ENCODE measurements around the gene TRIP10. TPM values are rescaled to one million over a fixed set of nuclear protein-coding genes. Genes with fewer than 3 reads are reported as not detected.

The TRIP10 gene
- total and polyA plus RNA-seq, 2 of the 13 experiments (the other 11 are each of a cell fraction or from before 2014, with no cell fraction given) = 32.5 to 33.2 TPM

DNA sequence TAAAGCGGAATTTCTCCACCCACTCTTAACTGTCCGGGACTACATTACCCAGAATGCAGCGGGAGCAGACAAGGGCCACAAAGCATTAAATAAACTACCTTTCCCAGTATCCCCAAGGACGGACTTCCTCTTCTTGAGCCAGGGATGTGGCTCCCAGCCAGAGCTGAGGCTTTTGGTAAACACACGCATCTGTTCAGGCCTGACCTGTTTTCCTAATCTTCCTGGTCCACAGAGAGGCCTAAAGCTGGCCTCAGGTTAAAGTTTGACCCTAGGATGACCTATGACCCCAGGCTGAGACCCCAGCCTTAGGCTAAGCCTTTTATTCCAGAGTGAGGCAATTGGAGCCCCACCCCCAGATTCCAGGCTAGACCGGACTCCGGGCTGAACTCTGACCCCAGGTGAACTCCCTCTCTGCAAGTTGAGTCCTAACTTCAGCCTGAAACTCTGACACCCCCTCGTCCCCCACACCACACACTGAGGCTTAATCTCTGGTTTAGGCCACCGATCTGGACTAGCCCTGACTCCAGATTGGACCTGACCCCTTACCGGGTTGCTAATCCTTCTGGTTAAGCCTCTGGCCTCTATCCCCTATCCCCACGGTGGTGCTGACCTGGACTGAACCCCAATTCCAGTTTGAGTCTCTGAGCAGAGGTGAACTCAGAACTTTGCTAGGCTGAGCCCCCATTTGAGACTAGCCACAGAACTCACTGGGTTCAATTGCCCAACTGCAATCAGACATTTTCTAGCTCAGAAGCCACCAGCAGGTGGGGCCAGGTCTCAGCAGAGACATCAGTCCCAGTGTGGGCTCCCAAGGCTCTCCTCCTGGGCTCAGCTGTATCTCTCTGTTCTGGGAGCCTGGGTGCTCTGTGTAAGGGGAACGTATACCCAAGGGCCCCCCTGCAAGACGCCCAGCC lies 1.4 kb upstream of the TRIP10 start (continued):
- TF ChIP-seq, protein P1, sequence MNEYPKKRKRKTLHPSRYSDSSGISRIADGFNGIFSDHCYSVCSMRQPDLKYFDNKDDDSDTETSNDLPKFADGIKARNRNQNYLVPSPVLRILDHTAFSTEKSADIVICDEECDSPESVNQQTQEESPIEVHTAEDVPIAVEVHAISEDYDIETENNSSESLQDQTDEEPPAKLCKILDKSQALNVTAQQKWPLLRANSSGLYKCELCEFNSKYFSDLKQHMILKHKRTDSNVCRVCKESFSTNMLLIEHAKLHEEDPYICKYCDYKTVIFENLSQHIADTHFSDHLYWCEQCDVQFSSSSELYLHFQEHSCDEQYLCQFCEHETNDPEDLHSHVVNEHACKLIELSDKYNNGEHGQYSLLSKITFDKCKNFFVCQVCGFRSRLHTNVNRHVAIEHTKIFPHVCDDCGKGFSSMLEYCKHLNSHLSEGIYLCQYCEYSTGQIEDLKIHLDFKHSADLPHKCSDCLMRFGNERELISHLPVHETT (CRISPR knock-in tag; conservative IDR thresholded peaks at IDR 0.05) = peak; percentile 48; the same call in 1 of the 2 replicates
- TF ChIP-seq HIVEP1 (CRISPR knock-in tag; IDR thresholded peaks at IDR 0.05) (no peak), ZNF605 (CRISPR knock-in tag; IDR thresholded peaks at IDR 0.05) (peak; percentile 53; the same call in 1 of the 2 replicates), MAFK (conservative IDR thresholded peaks at IDR 0.05 in 1 of 2, IDR thresholded peaks at IDR 0.05 in 1 of 2; ENCODE audit: low read length in 2 of 2) (0 out of 4 replicates have a peak, but pooled peaks of 1 of the 2 experiments have one; percentile 11), MXI1 (IDR thresholded peaks at IDR 0.05; ENCODE audit: borderline replicate concordance, low read depth, low read length) (no peak; the same call in 2 of the 3 replicates), ZNF430 (CRISPR knock-in tag; IDR thresholded peaks at IDR 0.05) (no peak), ZNF17 (CRISPR knock-in tag; IDR thresholded peaks at IDR 0.05) (no peak), ETV5 (CRISPR knock-in tag; IDR thresholded peaks at IDR 0.05; ENCODE audit: borderline replicate concordance) (no peak; the same call in 1 of the 2 replicates), MBD4 (IDR thresholded peaks at IDR 0.05; ENCODE audit: borderline replicate concordance, low read length) (no peak), TEAD2 (CRISPR knock-in tag; IDR thresholded peaks at IDR 0.05) (0 out of 2 replicates have a peak, but pooled peaks have one; percentile 37), SPEN (CRISPR knock-in tag; IDR thresholded peaks at IDR 0.05; ENCODE audit: low read depth) (peak; percentile 66; the same call in 1 of the 2 replicates), NR2F6 (IDR thresholded peaks at IDR 0.05) (peak; percentile 97), NR2F6 (CRISPR knock-in tag; IDR thresholded peaks at IDR 0.05) (peak; percentile 94), EP300 (IDR thresholded peaks at IDR 0.05; ENCODE audit: low read depth in 2 of 2, low read length in 2 of 2) (peak in 1 of 2 experiments; percentile 39; a peak in 1 of 4 replicates), EP300 (CRISPR knock-in tag; IDR thresholded peaks at IDR 0.05; ENCODE audit: borderline replicate concordance) (no peak; the same call in 1 of the 2 replicates), ZZZ3 (CRISPR knock-in tag; IDR thresholded peaks at IDR 0.05; ENCODE audit: borderline replicate concordance) (no peak), ATM (IDR thresholded peaks at IDR 0.05; ENCODE audit: borderline replicate concordance) (no peak), ERF (CRISPR knock-in tag; IDR thresholded peaks at IDR 0.05) (no peak)
- TF ChIP-seq, protein P2, sequence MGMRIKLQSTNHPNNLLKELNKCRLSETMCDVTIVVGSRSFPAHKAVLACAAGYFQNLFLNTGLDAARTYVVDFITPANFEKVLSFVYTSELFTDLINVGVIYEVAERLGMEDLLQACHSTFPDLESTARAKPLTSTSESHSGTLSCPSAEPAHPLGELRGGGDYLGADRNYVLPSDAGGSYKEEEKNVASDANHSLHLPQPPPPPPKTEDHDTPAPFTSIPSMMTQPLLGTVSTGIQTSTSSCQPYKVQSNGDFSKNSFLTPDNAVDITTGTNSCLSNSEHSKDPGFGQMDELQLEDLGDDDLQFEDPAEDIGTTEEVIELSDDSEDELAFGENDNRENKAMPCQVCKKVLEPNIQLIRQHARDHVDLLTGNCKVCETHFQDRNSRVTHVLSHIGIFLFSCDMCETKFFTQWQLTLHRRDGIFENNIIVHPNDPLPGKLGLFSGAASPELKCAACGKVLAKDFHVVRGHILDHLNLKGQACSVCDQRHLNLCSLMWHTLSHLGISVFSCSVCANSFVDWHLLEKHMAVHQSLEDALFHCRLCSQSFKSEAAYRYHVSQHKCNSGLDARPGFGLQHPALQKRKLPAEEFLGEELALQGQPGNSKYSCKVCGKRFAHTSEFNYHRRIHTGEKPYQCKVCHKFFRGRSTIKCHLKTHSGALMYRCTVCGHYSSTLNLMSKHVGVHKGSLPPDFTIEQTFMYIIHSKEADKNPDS (CRISPR knock-in tag; IDR thresholded peaks at IDR 0.05) = no peak
- TF ChIP-seq, protein P3, sequence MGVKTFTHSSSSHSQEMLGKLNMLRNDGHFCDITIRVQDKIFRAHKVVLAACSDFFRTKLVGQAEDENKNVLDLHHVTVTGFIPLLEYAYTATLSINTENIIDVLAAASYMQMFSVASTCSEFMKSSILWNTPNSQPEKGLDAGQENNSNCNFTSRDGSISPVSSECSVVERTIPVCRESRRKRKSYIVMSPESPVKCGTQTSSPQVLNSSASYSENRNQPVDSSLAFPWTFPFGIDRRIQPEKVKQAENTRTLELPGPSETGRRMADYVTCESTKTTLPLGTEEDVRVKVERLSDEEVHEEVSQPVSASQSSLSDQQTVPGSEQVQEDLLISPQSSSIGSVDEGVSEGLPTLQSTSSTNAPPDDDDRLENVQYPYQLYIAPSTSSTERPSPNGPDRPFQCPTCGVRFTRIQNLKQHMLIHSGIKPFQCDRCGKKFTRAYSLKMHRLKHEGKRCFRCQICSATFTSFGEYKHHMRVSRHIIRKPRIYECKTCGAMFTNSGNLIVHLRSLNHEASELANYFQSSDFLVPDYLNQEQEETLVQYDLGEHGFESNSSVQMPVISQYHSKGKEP (CRISPR knock-in tag; IDR thresholded peaks at IDR 0.05) = no peak

Measured in HepG2 (cell line).